LNCaP clone FGC (cell line): Measurements from ENCODE around the gene IGSF11.

ENCODE experiments used
- DNase-seq: peaks from one replicate; pipeline ENCODE4 v3.0.0-alpha.2; 2011; ENCODE audit warnings: low read depth
- H3K4me3 ChIP-seq: 2 replicates; pipeline ENCODE4 v1.5.1; 2011; ENCODE audit warnings: mild to moderate bottlenecking, low read depth, low read length, control low read depth
- CTCF ChIP-seq: IDR thresholded peaks from 2 replicates; pipeline ENCODE4 v1.5.1; 2012; ENCODE audit warnings: mild to moderate bottlenecking; ENCODE audit not compliant: control insufficient read depth, insufficient read depth; ENCODE audit errors: extremely low read depth

IGSF11 gene

GRCh38 chr3:118850687-118851086 is 184.0 kb downstream of the IGSF11 start:
- H3K4me3 ChIP-seq = no peak overlapping the region
- TF ChIP-seq CTCF = no peak
- DNase-seq = no peak
